Measurements from ENCODE around the gene MACIR.

Gene MACIR

GRCh38 chr5:103327451-103327850, 68.9 kb downstream of the MACIR start:
- no peak overlapping the region for H3K4me3 Mint-ChIP-seq
- intact Hi-C loops (cut with micrococcal nuclease) = no loop called here
- H3K27me3 Mint-ChIP-seq = no peaks in the 10 kb centered on the region

GRCh38 chr5:103327893-103328292, 69.3 kb downstream of the MACIR start:
- intact Hi-C loops (cut with micrococcal nuclease) = no loop called here
- Mint-ChIP-seq H3K9me3 (no peaks in the 10 kb centered on the region), H3K27ac (no peak overlapping the region), H3K36me3 (ENCODE audit: low read depth) (no peaks in the 10 kb centered on the region), H3K4me3 (no peak overlapping the region), H3K4me1 (ENCODE audit: low read depth) (no peaks in the 10 kb centered on the region), H3K27me3 (no peaks in the 10 kb centered on the region)

More at GRCh38 chr5:103327451-103327850, 68.9 kb downstream of the MACIR start:
- H3K9me3 Mint-ChIP-seq = no peaks in the 10 kb centered on the region
- H3K36me3 Mint-ChIP-seq (ENCODE audit: low read depth) = no peaks in the 10 kb centered on the region
- no peaks in the 10 kb centered on the region for H3K4me1 Mint-ChIP-seq (ENCODE audit: low read depth)
- no peak overlapping the region for H3K27ac Mint-ChIP-seq
